ENCODE data around the gene KLF2.

DNA sequence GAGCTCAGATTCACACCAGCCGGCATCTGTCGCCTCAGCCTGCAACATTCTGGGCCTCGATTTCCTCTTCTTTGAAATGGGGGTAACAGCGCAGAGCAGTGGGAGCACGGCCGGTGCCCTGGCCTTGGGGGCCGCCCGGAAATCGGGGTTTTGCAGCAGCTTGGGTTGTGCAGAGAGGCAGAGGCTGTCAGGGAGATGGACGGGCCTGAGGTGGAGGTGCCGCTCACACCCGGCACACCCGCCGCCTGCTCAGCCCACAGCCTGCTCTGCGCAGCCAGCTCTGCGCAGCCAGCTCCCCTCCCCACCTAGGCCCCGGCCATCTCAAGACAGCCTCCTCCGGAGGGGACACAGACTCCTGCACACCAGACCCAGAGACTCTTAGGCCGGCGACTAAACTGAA lies 10.6 kb downstream of the KLF2 start:
- TF ChIP-seq, protein P1, sequence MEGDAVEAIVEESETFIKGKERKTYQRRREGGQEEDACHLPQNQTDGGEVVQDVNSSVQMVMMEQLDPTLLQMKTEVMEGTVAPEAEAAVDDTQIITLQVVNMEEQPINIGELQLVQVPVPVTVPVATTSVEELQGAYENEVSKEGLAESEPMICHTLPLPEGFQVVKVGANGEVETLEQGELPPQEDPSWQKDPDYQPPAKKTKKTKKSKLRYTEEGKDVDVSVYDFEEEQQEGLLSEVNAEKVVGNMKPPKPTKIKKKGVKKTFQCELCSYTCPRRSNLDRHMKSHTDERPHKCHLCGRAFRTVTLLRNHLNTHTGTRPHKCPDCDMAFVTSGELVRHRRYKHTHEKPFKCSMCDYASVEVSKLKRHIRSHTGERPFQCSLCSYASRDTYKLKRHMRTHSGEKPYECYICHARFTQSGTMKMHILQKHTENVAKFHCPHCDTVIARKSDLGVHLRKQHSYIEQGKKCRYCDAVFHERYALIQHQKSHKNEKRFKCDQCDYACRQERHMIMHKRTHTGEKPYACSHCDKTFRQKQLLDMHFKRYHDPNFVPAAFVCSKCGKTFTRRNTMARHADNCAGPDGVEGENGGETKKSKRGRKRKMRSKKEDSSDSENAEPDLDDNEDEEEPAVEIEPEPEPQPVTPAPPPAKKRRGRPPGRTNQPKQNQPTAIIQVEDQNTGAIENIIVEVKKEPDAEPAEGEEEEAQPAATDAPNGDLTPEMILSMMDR (IDR thresholded peaks at IDR 0.05), result no peak
- no peak for TF ChIP-seq POLR2A (IDR thresholded peaks at IDR 0.05)

Data from uterus (tissue), 2 donors.